ENCODE results near the gene MAP7D1. TPM values are rescaled to one million over a fixed set of nuclear protein-coding genes. Genes with fewer than 3 reads are reported as not detected.

The MAP7D1 gene
- total and polyA plus RNA-seq, 2 of the 13 experiments (the other 11 are each of a cell fraction or from before 2014, with no cell fraction given) = 5.6 to 7.2 TPM

GRCh38 chr1:36149237-36149972 lies 6.6 kb upstream of the MAP7D1 start, which contains the start of gene TRAPPC3 (continued):
- no peak for TF ChIP-seq PHB2 (IDR thresholded peaks at IDR 0.05; ENCODE audit: partially characterized antibody)
- TF ChIP-seq, protein P1, sequence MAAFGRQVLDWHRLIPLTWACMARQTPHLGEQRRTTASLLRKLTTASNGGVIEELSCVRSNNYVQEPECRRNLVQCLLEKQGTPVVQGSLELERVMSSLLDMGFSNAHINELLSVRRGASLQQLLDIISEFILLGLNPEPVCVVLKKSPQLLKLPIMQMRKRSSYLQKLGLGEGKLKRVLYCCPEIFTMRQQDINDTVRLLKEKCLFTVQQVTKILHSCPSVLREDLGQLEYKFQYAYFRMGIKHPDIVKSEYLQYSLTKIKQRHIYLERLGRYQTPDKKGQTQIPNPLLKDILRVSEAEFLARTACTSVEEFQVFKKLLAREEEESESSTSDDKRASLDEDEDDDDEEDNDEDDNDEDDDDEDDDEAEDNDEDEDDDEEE (CRISPR knock-in tag; IDR thresholded peaks at IDR 0.05) = no peak
- TF ChIP-seq, protein P2, sequence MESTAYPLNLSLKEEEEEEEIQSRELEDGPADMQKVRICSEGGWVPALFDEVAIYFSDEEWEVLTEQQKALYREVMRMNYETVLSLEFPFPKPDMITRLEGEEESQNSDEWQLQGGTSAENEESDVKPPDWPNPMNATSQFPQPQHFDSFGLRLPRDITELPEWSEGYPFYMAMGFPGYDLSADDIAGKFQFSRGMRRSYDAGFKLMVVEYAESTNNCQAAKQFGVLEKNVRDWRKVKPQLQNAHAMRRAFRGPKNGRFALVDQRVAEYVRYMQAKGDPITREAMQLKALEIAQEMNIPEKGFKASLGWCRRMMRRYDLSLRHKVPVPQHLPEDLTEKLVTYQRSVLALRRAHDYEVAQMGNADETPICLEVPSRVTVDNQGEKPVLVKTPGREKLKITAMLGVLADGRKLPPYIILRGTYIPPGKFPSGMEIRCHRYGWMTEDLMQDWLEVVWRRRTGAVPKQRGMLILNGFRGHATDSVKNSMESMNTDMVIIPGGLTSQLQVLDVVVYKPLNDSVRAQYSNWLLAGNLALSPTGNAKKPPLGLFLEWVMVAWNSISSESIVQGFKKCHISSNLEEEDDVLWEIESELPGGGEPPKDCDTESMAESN (CRISPR knock-in tag; conservative IDR thresholded peaks at IDR 0.05) = peak; percentile 89
- TF ChIP-seq HMG20B (CRISPR knock-in tag; conservative IDR thresholded peaks at IDR 0.05) = no peak
- TF ChIP-seq ZNF607 (CRISPR knock-in tag; IDR thresholded peaks at IDR 0.05; ENCODE audit: borderline replicate concordance) = 0 out of 2 replicates have a peak, but pooled peaks have one; percentile 53
- peak; percentile 48; the same call in 1 of the 2 replicates for TF ChIP-seq PPARG (CRISPR knock-in tag; conservative IDR thresholded peaks at IDR 0.05)
- TF ChIP-seq PTBP1 (IDR thresholded peaks at IDR 0.05; ENCODE audit: low read depth, low read length, poor library complexity, severe bottlenecking) = no peak
- no peak for TF ChIP-seq PLSCR1 (CRISPR knock-in tag; IDR thresholded peaks at IDR 0.05; ENCODE audit: borderline replicate concordance)
- no peak for TF ChIP-seq RFXANK (CRISPR knock-in tag; IDR thresholded peaks at IDR 0.05)
- TF ChIP-seq, protein P3, sequence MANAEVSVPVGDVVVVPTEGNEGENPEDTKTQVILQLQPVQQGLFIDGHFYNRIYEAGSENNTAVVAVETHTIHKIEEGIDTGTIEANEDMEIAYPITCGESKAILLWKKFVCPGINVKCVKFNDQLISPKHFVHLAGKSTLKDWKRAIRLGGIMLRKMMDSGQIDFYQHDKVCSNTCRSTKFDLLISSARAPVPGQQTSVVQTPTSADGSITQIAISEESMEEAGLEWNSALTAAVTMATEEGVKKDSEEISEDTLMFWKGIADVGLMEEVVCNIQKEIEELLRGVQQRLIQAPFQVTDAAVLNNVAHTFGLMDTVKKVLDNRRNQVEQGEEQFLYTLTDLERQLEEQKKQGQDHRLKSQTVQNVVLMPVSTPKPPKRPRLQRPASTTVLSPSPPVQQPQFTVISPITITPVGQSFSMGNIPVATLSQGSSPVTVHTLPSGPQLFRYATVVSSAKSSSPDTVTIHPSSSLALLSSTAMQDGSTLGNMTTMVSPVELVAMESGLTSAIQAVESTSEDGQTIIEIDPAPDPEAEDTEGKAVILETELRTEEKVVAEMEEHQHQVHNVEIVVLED (CRISPR knock-in tag; IDR thresholded peaks at IDR 0.05; ENCODE audit: borderline replicate concordance) = peak; percentile 99
- TF ChIP-seq NKX3-1 (CRISPR knock-in tag; IDR thresholded peaks at IDR 0.05) = no peak
- TF ChIP-seq, protein P4, sequence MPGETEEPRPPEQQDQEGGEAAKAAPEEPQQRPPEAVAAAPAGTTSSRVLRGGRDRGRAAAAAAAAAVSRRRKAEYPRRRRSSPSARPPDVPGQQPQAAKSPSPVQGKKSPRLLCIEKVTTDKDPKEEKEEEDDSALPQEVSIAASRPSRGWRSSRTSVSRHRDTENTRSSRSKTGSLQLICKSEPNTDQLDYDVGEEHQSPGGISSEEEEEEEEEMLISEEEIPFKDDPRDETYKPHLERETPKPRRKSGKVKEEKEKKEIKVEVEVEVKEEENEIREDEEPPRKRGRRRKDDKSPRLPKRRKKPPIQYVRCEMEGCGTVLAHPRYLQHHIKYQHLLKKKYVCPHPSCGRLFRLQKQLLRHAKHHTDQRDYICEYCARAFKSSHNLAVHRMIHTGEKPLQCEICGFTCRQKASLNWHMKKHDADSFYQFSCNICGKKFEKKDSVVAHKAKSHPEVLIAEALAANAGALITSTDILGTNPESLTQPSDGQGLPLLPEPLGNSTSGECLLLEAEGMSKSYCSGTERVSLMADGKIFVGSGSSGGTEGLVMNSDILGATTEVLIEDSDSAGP (CRISPR knock-in tag; IDR thresholded peaks at IDR 0.05; ENCODE audit: borderline replicate concordance) = peak; percentile 92
- peak; percentile 66 for TF ChIP-seq YY1 (IDR thresholded peaks at IDR 0.05; ENCODE audit: insufficient read depth, insufficient replicate concordance, low read depth, low read length)
- TF ChIP-seq SOX6 (IDR thresholded peaks at IDR 0.05) = no peak
- TF ChIP-seq SOX6 (CRISPR knock-in tag; IDR thresholded peaks at IDR 0.05) = peak; percentile 73
- TF ChIP-seq CENPBD1 (CRISPR knock-in tag; IDR thresholded peaks at IDR 0.05; ENCODE audit: borderline replicate concordance, low read depth) = no peak
- TF ChIP-seq NR2C2 (CRISPR knock-in tag; IDR thresholded peaks at IDR 0.05; ENCODE audit: borderline replicate concordance) = peak; percentile 88
- peak; percentile 69 for TF ChIP-seq KDM2A (CRISPR knock-in tag; IDR thresholded peaks at IDR 0.05; ENCODE audit: borderline replicate concordance, low read depth)
- no peak for TF ChIP-seq MTA3 (CRISPR knock-in tag; IDR thresholded peaks at IDR 0.05)
- no peak for TF ChIP-seq SRSF4 (IDR thresholded peaks at IDR 0.05; ENCODE audit: low read depth, low read length, poor library complexity, severe bottlenecking)
- peak; percentile 33; the same call in 1 of the 2 replicates for TF ChIP-seq ZFP41 (CRISPR knock-in tag; IDR thresholded peaks at IDR 0.05; ENCODE audit: borderline replicate concordance)
